Thyroid gland (tissue), 4 donors: ENCODE results near the gene SDSL. TPM values are rescaled to one million over a fixed set of nuclear protein-coding genes. Genes with fewer than 3 reads are reported as not detected.

ENCODE experiments used
- DNase-seq, 2 donors: peaks; one replicate each; pipeline ENCODE4 v3.0.0-alpha.2; 2019
- H3K27ac ChIP-seq, 3 donors: fragments of 200-600 bp; sonication (generic); 1 replicate in 2 of 3; 2 replicates in 1 of 3; pipeline ENCODE4 v1.5.1; 2016 to 2019; ENCODE audit warnings: mild to moderate bottlenecking in 1 of 3, moderate library complexity in 1 of 3
- H3K27me3 ChIP-seq: fragments of 200-600 bp; sonication (generic); one replicate; pipeline ENCODE4 v1.5.1; 2019
- H3K36me3 ChIP-seq, 2 donors: fragments of 200-600 bp; sonication (generic); one replicate each; pipeline ENCODE4 v1.5.1; 2016 to 2019
- H3K4me1 ChIP-seq, 2 donors: fragments of 200-600 bp; sonication (generic); one replicate each; pipeline ENCODE4 v1.5.1; 2017 to 2019
- H3K4me3 ChIP-seq, 3 donors: fragments of 200-600 bp; sonication (generic); replicated peaks in 1 of 3; 1 replicate in 2 of 3; 2 replicates in 1 of 3; pipeline ENCODE4 v1.5.1; 2016; ENCODE audit warnings: mild to moderate bottlenecking in 1 of 3
- H3K9me3 ChIP-seq: fragments of 200-600 bp; sonication (generic); one replicate; pipeline ENCODE4 v1.5.1; 2017
- POLR2A ChIP-seq, 2 donors: fragments of 450-650 bp; IDR thresholded peaks; one replicate each; pipeline ENCODE4 v1.6.1; 2017; ENCODE audit warnings: antibody characterized with exemption in 2 of 2, mild to moderate bottlenecking in 2 of 2, moderate library complexity in 1 of 2
- WGBS, 2 donors: methylation state at CpG; one replicate each; pipeline ENCODE4 v1.1.5; 2017; 5-methylcytosine and 5-hydroxymethylcytosine counted together
- intact Hi-C: fragments of 100-400 bp; cut with DNase I; formaldehyde crosslinking; loops from one replicate; pipeline ENCODE4 v1.15.1; 2023
- total RNA-seq, 4 donors: library from RNA; depleted of rRNA; stranded (reverse); fragments of >200 nt; gene quantifications; one replicate each; pipeline ENCODE4 v1.2.3, GENCODE V29; 2016
- TF ChIP-seq, protein P1 (sequence below), 6 experiments: fragments of 200-600 bp in 3 of 6; fragments of 450-650 bp in 3 of 6; sonication (generic) in 3 of 6; IDR thresholded peaks; one replicate each; pipeline ENCODE4 v1.5.1; 2016 to 2019; ENCODE audit warnings: antibody characterized with exemption in 6 of 6, mild to moderate bottlenecking in 2 of 6, inconsistent platforms in 1 of 6, moderate library complexity in 1 of 6

The SDSL gene
- total RNA-seq, 4 donors from 2014 or later: 13.6 to 42.2 (median 27.5) TPM

DNA sequence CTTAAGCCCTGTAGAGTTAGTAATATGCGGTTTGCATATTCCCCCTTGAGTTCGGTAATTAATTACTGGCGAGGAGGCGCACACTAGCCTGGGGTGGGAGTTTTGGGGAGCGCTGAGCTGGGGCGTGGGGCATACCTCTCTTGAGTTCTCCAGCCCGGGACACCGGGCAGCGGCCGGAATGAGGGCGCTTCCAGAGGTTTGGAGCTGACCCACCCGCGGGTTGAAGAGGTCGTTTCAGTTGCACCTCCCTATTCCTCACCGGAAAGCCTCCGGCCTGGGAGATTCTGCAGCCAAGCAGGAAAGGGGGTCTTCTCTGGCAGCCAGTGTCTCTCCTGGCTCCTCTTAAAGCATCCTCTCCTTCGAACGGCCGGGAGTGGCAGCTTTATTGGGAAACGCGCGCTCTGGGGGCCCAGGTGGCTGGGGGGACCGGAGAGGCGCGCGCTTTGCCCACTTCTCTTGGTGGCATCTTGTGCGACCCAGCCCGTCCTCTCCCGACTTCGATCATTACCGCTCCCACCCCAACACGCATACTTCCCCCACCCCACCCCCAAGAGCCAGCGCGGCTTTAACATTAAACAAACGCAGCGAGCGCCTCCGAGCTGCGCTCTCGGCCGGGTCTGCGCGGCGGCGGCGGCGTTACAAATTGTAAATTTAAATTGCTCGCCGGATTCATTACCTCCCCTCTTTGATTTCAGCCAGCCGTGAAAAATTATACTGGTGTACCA, 53.4 kb downstream of the SDSL start:
- no peak for TF ChIP-seq POLR2A (IDR thresholded peaks at IDR 0.05)
- Histone ChIP-seq H3K27ac (no peak overlapping the region), H3K4me1 (no peaks in the 10 kb centered on the region), H3K36me3 (no peaks in the 10 kb centered on the region), H3K4me3 (no peak overlapping the region), H3K27me3 (peaks cover 28% of the 10 kb centered on the region), H3K9me3 (no peaks in the 10 kb centered on the region)
- intact Hi-C loops: no loop called here
- WGBS, 2 donors: 1 to 2% methylated on average over 33 to 35 of the region's 50 CpGs
- no peak for DNase-seq

- Histone ChIP-seq H3K36me3 (no peaks in the 10 kb centered on the region), H3K27me3 (peaks cover 28% of the 10 kb centered on the region), H3K4me1 (no peaks in the 10 kb centered on the region), H3K4me3 (no peak overlapping the region), H3K9me3 (no peaks in the 10 kb centered on the region), H3K27ac (no peak overlapping the region)
- DNase-seq: no peak
- TF ChIP-seq POLR2A (IDR thresholded peaks at IDR 0.05): no peak
- TF ChIP-seq, protein P1, sequence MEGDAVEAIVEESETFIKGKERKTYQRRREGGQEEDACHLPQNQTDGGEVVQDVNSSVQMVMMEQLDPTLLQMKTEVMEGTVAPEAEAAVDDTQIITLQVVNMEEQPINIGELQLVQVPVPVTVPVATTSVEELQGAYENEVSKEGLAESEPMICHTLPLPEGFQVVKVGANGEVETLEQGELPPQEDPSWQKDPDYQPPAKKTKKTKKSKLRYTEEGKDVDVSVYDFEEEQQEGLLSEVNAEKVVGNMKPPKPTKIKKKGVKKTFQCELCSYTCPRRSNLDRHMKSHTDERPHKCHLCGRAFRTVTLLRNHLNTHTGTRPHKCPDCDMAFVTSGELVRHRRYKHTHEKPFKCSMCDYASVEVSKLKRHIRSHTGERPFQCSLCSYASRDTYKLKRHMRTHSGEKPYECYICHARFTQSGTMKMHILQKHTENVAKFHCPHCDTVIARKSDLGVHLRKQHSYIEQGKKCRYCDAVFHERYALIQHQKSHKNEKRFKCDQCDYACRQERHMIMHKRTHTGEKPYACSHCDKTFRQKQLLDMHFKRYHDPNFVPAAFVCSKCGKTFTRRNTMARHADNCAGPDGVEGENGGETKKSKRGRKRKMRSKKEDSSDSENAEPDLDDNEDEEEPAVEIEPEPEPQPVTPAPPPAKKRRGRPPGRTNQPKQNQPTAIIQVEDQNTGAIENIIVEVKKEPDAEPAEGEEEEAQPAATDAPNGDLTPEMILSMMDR (IDR thresholded peaks at IDR 0.05): no peak
- WGBS, 2 donors: 1 to 2% methylated on average over 23 to 29 of the region's 58 CpGs
- intact Hi-C loops: no loop called here
These were observed 54.2 kb downstream of the SDSL start for GRCh38 chr12:113476176-113476986.

DNA sequence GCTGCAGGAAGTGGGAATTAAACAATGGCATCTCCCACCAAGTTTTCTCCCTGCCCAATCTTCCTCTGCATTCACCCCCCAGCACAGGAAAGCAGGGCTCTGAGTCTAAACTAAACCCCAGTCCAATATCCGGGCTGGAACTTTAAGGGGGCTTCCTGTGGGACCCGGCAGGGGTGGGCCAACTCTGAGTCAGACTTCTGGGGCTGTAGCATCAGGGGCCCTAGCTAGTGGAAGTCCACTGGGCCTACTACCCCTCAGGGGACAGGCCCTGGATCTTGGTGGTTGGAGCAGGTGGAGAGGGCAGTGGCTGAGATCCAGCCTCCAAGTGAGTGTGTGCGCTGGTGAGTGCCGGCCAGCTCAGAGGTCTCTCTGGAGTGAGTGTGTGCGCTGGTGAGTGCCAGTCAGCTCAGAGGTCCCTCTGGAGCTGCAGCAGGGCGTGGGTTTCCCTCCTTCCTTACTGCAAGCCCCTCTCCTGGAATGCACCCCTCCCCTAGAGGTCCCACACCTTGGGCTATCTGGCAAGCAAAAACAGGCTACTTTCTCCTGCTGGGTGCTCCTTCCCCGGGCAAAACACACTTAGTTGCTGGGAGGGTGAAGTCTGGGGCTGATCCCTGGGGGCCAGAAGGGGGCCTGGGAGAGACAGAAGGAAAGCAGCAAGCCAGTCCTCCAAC, 55.1 kb downstream of the SDSL start:
- intact Hi-C loops: no loop called here
- peaks cover 28% of the 10 kb centered on the region for H3K27me3 ChIP-seq
- no peak overlapping the region for H3K4me3 ChIP-seq
- H3K4me1 ChIP-seq: no peaks in the 10 kb centered on the region
- H3K9me3 ChIP-seq: no peaks in the 10 kb centered on the region
- 0% methylated on average over 5 to 6 of the region's 7 CpGs for WGBS, 2 donors
- H3K27ac ChIP-seq: no peak overlapping the region
- DNase-seq: no peak
- TF ChIP-seq, protein P1 (IDR thresholded peaks at IDR 0.05): no peak
- no peak for TF ChIP-seq POLR2A (IDR thresholded peaks at IDR 0.05)
- H3K36me3 ChIP-seq: no peaks in the 10 kb centered on the region

- WGBS, 2 donors: 6% methylated on average over 2 to 3 of the region's 3 CpGs
- no peaks in the 10 kb centered on the region for H3K36me3 ChIP-seq
- H3K9me3 ChIP-seq: no peaks in the 10 kb centered on the region
- DNase-seq: no peak
- no peak for TF ChIP-seq POLR2A (IDR thresholded peaks at IDR 0.05)
- TF ChIP-seq, protein P1 (IDR thresholded peaks at IDR 0.05): no peak
- H3K27ac ChIP-seq: no peak overlapping the region
- peaks cover 28% of the 10 kb centered on the region for H3K27me3 ChIP-seq
- no peaks in the 10 kb centered on the region for H3K4me1 ChIP-seq
- intact Hi-C loops: no loop called here
- no peak overlapping the region for H3K4me3 ChIP-seq
These were observed 55.6 kb downstream of the SDSL start for GRCh38 chr12:113477842-113478215.

- DNase-seq: no peak
- TF ChIP-seq, protein P1 (IDR thresholded peaks at IDR 0.05): no peak
- TF ChIP-seq POLR2A (IDR thresholded peaks at IDR 0.05): no peak
- Histone ChIP-seq H3K27me3 (peaks cover 28% of the 10 kb centered on the region), H3K4me3 (no peak overlapping the region), H3K36me3 (no peaks in the 10 kb centered on the region), H3K4me1 (no peaks in the 10 kb centered on the region), H3K27ac (no peak overlapping the region), H3K9me3 (no peaks in the 10 kb centered on the region)
- intact Hi-C loops: no loop called here
- 4 to 6% methylated on average over 29 to 33 of the region's 41 CpGs for WGBS, 2 donors
These were observed 56.3 kb downstream of the SDSL start for GRCh38 chr12:113478351-113479011.
